ENCODE results near the gene FAM78A. TPM values are rescaled to one million over a fixed set of nuclear protein-coding genes. Genes with fewer than 3 reads are reported as not detected.
"Not testable (repeated sequence)": the region's sequence is repeated elsewhere in the genome, so short reads cannot be mapped to it uniquely, and the experiment has no call there.

Gene FAM78A
- polyA plus RNA-seq, 1 donor from 2014 or later: 0.47 TPM

DNA sequence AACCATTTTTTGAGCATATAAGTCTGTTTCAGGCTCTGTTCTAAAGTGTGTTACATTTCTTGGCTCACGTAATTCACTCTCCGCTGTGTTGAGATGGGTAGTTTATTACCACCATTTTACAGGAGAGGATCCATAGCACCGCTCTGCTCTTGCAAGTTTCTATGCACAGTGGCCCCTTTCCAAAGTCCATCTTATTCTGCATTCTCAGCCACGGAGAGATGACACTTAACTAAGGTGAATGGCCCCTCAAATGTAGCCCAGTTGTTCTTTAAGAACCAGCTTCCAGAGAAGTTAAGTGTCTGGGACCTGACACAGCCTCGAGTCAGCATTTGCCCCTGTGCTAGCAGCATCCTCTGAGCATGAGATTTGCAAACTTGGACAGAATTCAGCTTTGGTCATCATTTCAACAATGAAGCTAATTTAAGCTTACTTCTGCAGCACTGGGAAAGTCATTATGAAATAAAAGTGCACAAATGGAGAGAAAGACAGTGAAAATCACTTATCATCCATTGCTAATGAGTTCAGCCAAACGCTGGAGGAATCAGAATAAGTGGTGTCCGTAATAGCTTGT, 61.9 kb downstream of the FAM78A start:
- H3K27ac ChIP-seq (ENCODE audit: low read length): no peak overlapping the region
- H3K9me2 ChIP-seq (ENCODE audit: insufficient read depth, low read length): no peaks in the 10 kb centered on the region
- H4K20me1 ChIP-seq (ENCODE audit: insufficient read depth): no peaks in the 10 kb centered on the region
- H3K4me3 ChIP-seq (ENCODE audit: low read length): no peak overlapping the region
- H3K9ac ChIP-seq (ENCODE audit: low read length): no peak overlapping the region
- H3F3A ChIP-seq (ENCODE audit: insufficient read depth, low read length, poor library complexity, severe bottlenecking): no peaks in the 10 kb centered on the region
- H3K4me2 ChIP-seq (ENCODE audit: low read length): no peak overlapping the region
- no peak overlapping the region for H2AFZ ChIP-seq (ENCODE audit: low read depth, low read length)
- no peaks in the 10 kb centered on the region for H3K36me3 ChIP-seq (ENCODE audit: insufficient read depth, low read length)
- TF ChIP-seq, protein P1, sequence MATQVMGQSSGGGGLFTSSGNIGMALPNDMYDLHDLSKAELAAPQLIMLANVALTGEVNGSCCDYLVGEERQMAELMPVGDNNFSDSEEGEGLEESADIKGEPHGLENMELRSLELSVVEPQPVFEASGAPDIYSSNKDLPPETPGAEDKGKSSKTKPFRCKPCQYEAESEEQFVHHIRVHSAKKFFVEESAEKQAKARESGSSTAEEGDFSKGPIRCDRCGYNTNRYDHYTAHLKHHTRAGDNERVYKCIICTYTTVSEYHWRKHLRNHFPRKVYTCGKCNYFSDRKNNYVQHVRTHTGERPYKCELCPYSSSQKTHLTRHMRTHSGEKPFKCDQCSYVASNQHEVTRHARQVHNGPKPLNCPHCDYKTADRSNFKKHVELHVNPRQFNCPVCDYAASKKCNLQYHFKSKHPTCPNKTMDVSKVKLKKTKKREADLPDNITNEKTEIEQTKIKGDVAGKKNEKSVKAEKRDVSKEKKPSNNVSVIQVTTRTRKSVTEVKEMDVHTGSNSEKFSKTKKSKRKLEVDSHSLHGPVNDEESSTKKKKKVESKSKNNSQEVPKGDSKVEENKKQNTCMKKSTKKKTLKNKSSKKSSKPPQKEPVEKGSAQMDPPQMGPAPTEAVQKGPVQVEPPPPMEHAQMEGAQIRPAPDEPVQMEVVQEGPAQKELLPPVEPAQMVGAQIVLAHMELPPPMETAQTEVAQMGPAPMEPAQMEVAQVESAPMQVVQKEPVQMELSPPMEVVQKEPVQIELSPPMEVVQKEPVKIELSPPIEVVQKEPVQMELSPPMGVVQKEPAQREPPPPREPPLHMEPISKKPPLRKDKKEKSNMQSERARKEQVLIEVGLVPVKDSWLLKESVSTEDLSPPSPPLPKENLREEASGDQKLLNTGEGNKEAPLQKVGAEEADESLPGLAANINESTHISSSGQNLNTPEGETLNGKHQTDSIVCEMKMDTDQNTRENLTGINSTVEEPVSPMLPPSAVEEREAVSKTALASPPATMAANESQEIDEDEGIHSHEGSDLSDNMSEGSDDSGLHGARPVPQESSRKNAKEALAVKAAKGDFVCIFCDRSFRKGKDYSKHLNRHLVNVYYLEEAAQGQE (IDR thresholded peaks at IDR 0.05; ENCODE audit: borderline replicate concordance): no peak
- TF ChIP-seq MXI1 (conservative IDR thresholded peaks at IDR 0.05; ENCODE audit: poor library complexity, severe bottlenecking) (no peak), TAF1 (IDR thresholded peaks at IDR 0.05; ENCODE audit: low read depth) (no peak), EZH2 (IDR thresholded peaks at IDR 0.05; ENCODE audit: borderline replicate concordance, insufficient read depth, low read length, poor library complexity, severe bottlenecking) (no peak), EP300 (conservative IDR thresholded peaks at IDR 0.05; ENCODE audit: poor library complexity, severe bottlenecking) (no peak), RAD21 (conservative IDR thresholded peaks at IDR 0.05) (no peak), CTCF (IDR thresholded peaks at IDR 0.05; ENCODE audit: poor library complexity, severe bottlenecking) (no peak), POLR2AphosphoS5 (IDR thresholded peaks at IDR 0.05) (no peak), SMC3 (conservative IDR thresholded peaks at IDR 0.05; ENCODE audit: poor library complexity) (no peak)
- no peaks in the 10 kb centered on the region for H3K9me3 ChIP-seq (ENCODE audit: low read length)
- H3K79me2 ChIP-seq (replicated peaks; ENCODE audit: insufficient read depth, low read length): no peaks in the 10 kb centered on the region
- no peaks in the 10 kb centered on the region for H3K27me3 ChIP-seq (ENCODE audit: insufficient read depth, low read depth, low read length)

DNA sequence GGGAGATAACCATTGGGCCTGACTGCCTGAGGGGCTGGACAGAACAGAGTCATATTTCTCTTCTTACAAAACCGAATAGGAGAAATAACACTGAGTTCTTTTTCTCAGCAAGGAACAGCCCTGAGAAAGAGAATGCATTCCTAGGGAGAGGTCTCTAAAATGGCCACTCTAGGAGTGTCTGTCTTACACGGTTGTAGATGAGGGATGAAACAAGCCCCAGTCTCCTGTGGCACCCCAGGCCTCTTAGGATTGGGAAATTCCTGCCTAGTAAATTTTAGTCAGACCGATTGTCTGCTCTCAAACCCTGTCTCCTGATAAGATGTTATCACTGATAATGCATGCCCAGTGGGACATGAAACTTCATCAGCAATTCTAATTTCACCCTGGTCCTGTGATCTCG, 64.4 kb downstream of the FAM78A start:
- not testable (repeated sequence) for H3K9me3 ChIP-seq (ENCODE audit: low read length); H3K27ac ChIP-seq (ENCODE audit: low read length); H3K36me3 ChIP-seq (ENCODE audit: insufficient read depth, low read length); H3K9me2 ChIP-seq (ENCODE audit: insufficient read depth, low read length); H3K4me3 ChIP-seq (ENCODE audit: low read length); H3K27me3 ChIP-seq (ENCODE audit: insufficient read depth, low read depth, low read length); H3K4me2 ChIP-seq (ENCODE audit: low read length); H2AFZ ChIP-seq (ENCODE audit: low read depth, low read length); H3F3A ChIP-seq (ENCODE audit: insufficient read depth, low read length, poor library complexity, severe bottlenecking); H3K9ac ChIP-seq (ENCODE audit: low read length); H4K20me1 ChIP-seq (ENCODE audit: insufficient read depth); H3K79me2 ChIP-seq (replicated peaks; ENCODE audit: insufficient read depth, low read length)

Other genes starting within 250 kb of the FAM78A start
- 3.4 TPM in 2 replicates for gene AIF1L, start 180.0 kb downstream of the FAM78A start, polyA plus RNA-seq
- 10.5 and 15.0 TPM in 2 replicates for gene NUP214, start 150.9 kb downstream of the FAM78A start, polyA plus RNA-seq
- 0.87 and 1.6 TPM in 2 replicates for gene PLPP7, start 13.2 kb upstream of the FAM78A start, polyA plus RNA-seq
- gene PRRC2B, start 117.6 kb upstream of the FAM78A start, polyA plus RNA-seq: 89.5 and 108 TPM in 2 replicates
- gene POMT1, start 226.4 kb upstream of the FAM78A start, polyA plus RNA-seq: 131 and 155 TPM in 2 replicates